ENCODE data around the gene CFAP74. TPM values are rescaled to one million over a fixed set of nuclear protein-coding genes. Genes with fewer than 3 reads are reported as not detected.

Gene CFAP74
- total RNA-seq, 1 experiment from 2014 or later, result 0.28 TPM

DNA sequence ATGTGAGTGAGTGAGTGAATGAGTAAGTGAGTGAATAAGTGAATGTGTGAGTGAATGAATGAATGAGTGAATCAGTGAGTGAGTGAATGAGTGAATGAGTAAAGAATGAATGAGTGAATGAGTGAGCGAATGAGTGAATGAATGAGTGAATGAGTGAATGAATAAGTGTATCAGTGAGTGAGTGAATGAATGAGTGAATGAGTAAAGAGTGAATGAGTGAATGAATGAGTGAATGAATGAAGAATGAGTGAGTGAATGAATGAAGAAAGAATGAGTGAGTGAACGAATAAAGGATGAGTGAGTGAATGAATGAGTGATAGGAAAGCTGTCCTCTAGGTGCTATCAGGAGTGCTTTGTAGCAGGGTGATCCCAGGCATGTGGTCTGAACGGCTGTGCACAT, 35.7 kb downstream of the CFAP74 start:
- Histone ChIP-seq H4K91ac (ENCODE audit: insufficient read length, low read depth, low read length) (no peak overlapping the region), H2AFZ (ENCODE audit: low read length) (no peak overlapping the region), H3K23ac (ENCODE audit: insufficient read length, low read depth, low read length) (no peak overlapping the region), H2BK120ac (ENCODE audit: low read depth, low read length, poor library complexity, severe bottlenecking) (no peak overlapping the region), H3K9ac (ENCODE audit: extremely low read depth, insufficient read length, low read length) (no peak overlapping the region), H2BK12ac (ENCODE audit: insufficient read length, low read depth, low read length) (no peak overlapping the region), H3K4me2 (ENCODE audit: insufficient read depth, insufficient read length, low read length) (no peak overlapping the region), H3K56ac (ENCODE audit: insufficient read length, low read depth, low read length) (no peak overlapping the region), H3K27me3 (ENCODE audit: insufficient read depth, low read length) (no peaks in the 10 kb centered on the region), H3K79me2 (ENCODE audit: insufficient read depth, low read length) (no peaks in the 10 kb centered on the region), H3K18ac (ENCODE audit: insufficient read length, low read depth, low read length) (no peak overlapping the region), H3T11ph (ENCODE audit: low read length) (no peak overlapping the region), H4K8ac (replicated peaks; ENCODE audit: insufficient read length, low read depth, low read length) (no peak overlapping the region), H2BK15ac (ENCODE audit: low read depth, low read length) (no peak overlapping the region), H4K5ac (ENCODE audit: insufficient read length, low read depth, low read length) (no peak overlapping the region), H3K23me2 (ENCODE audit: insufficient read length, low read depth, low read length, poor library complexity, severe bottlenecking) (no peaks in the 10 kb centered on the region), H2BK20ac (ENCODE audit: low read depth, low read length, poor library complexity, severe bottlenecking) (no peak overlapping the region), H2BK5ac (ENCODE audit: insufficient read length, low read length) (no peak overlapping the region), H2AK5ac (ENCODE audit: insufficient read length, low read length) (no peak overlapping the region), H3K27ac (ENCODE audit: insufficient read length, low read depth, low read length) (no peak overlapping the region), H3K4me1 (ENCODE audit: insufficient read depth, low read length) (no peaks in the 10 kb centered on the region), H3K4ac (ENCODE audit: low read depth, low read length) (no peak overlapping the region), H3K79me1 (ENCODE audit: insufficient read depth, low read depth, low read length, poor library complexity, severe bottlenecking) (no peaks in the 10 kb centered on the region), H3K9me3 (ENCODE audit: control insufficient read depth, low read depth, low read length) (no peaks in the 10 kb centered on the region), H4K20me1 (ENCODE audit: control insufficient read depth, insufficient read depth, insufficient read length) (no peaks in the 10 kb centered on the region), H3K14ac (ENCODE audit: insufficient read depth, low read length) (no peak overlapping the region)
- no peak for DNase-seq
- peaks cover 1% of the 10 kb centered on the region; the same call in 1 of the 2 replicates for H3K27me3 Mint-ChIP-seq (ENCODE audit: low read depth)
- 98% methylated on average over 2 of the region's 3 CpGs for WGBS (ENCODE audit: extremely low coverage, insufficient read length, low lambda C conversion rate)
- no peak for TF ChIP-seq CTCF (conservative IDR thresholded peaks at IDR 0.05)
- no peaks in the 10 kb centered on the region; a peak in 2 of 7 replicates for H3K36me3 Mint-ChIP-seq (ENCODE audit: insufficient read depth in 1 of 3, low read depth in 3 of 3)
- no peak overlapping the region for H3K27ac Mint-ChIP-seq
- 0 out of 4 replicates have a peak, but pooled peaks cover 0 to 2% of the 10 kb centered on the region in 2 experiments for H3K4me1 Mint-ChIP-seq
- H3K4me3 Mint-ChIP-seq, result no peak overlapping the region
- H3K9me3 Mint-ChIP-seq, result peaks cover 8 to 10% of the 10 kb centered on the region in 2 experiments; a peak in 3 of 5 replicates
